Measurements from ENCODE around the gene RALGPS2. TPM values are rescaled to one million over a fixed set of nuclear protein-coding genes. Genes with fewer than 3 reads are reported as not detected.

RALGPS2 gene
- polyA plus RNA-seq, 1 experiment, result 27.7 TPM

DNA sequence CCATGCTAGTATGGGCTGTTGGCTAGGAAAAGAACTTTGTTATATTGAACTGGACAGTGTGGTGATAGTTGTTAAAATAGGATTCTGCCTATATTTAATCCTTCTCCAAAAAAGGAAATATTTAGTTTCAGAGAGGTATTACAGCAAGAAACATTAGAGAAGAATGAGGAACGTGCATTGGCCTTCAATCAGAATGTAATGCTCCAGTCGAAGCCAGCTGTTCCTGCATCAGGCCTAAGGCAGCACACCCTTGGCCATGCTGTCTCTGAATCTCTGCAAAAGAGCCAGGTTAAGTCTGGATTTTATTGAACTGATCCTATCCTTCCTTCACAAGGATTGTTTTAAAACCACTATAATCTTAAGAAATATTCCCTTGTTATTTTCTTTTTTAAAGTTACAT lies 35.3 kb upstream of the RALGPS2 start:
- CTCF ChIA-PET, result no interaction called here
- POLR2A ChIA-PET, result no interaction called here
- TF ChIP-seq, protein P1, sequence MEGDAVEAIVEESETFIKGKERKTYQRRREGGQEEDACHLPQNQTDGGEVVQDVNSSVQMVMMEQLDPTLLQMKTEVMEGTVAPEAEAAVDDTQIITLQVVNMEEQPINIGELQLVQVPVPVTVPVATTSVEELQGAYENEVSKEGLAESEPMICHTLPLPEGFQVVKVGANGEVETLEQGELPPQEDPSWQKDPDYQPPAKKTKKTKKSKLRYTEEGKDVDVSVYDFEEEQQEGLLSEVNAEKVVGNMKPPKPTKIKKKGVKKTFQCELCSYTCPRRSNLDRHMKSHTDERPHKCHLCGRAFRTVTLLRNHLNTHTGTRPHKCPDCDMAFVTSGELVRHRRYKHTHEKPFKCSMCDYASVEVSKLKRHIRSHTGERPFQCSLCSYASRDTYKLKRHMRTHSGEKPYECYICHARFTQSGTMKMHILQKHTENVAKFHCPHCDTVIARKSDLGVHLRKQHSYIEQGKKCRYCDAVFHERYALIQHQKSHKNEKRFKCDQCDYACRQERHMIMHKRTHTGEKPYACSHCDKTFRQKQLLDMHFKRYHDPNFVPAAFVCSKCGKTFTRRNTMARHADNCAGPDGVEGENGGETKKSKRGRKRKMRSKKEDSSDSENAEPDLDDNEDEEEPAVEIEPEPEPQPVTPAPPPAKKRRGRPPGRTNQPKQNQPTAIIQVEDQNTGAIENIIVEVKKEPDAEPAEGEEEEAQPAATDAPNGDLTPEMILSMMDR (IDR thresholded peaks at IDR 0.05; ENCODE audit: insufficient read depth, low read depth, low read length), result no peak
- Histone ChIP-seq H3K4me3 (ENCODE audit: low read depth, low read length) (no peak overlapping the region), H3K27me3 (ENCODE audit: control insufficient read depth, insufficient read depth, low read length) (no peaks in the 10 kb centered on the region), H3K36me3 (ENCODE audit: control insufficient read depth, insufficient read depth, low read length) (no peaks in the 10 kb centered on the region)
- no peak for DNase-seq (ENCODE audit: low read depth)

DNA sequence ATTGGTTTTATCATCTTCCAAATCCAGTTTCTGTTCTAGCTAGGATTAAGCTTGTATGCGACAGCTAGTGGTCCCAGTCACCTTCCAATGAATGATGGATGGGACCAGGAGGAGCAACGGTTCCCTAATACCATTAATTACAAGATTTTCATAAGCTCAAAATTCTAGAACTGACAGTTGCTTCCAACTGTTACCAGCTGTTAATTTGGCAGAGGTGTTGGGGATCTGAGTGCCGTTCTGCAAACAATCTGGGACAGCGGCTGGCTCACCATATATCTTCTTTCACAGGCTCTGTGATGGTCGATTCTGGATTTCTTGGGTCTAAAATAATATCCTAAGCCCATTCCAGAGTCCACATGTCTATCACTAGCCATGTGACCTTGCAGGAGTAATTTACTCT lies 34.5 kb upstream of the RALGPS2 start:
- no peak overlapping the region for H3K4me3 ChIP-seq (ENCODE audit: low read depth, low read length)
- H3K27me3 ChIP-seq (ENCODE audit: control insufficient read depth, insufficient read depth, low read length), result no peaks in the 10 kb centered on the region
- DNase-seq (ENCODE audit: low read depth), result no peak
- POLR2A ChIA-PET, result no interaction called here
- TF ChIP-seq, protein P1 (IDR thresholded peaks at IDR 0.05; ENCODE audit: insufficient read depth, low read depth, low read length), result no peak
- CTCF ChIA-PET, result interaction anchor here (1.3 to 1.6 kb wide), 2 partner anchors 11 to 21 kb away, joined by 3 to 5 read pairs; no protein-coding TSS in a partner anchor
- H3K36me3 ChIP-seq (ENCODE audit: control insufficient read depth, insufficient read depth, low read length), result no peaks in the 10 kb centered on the region

DNA sequence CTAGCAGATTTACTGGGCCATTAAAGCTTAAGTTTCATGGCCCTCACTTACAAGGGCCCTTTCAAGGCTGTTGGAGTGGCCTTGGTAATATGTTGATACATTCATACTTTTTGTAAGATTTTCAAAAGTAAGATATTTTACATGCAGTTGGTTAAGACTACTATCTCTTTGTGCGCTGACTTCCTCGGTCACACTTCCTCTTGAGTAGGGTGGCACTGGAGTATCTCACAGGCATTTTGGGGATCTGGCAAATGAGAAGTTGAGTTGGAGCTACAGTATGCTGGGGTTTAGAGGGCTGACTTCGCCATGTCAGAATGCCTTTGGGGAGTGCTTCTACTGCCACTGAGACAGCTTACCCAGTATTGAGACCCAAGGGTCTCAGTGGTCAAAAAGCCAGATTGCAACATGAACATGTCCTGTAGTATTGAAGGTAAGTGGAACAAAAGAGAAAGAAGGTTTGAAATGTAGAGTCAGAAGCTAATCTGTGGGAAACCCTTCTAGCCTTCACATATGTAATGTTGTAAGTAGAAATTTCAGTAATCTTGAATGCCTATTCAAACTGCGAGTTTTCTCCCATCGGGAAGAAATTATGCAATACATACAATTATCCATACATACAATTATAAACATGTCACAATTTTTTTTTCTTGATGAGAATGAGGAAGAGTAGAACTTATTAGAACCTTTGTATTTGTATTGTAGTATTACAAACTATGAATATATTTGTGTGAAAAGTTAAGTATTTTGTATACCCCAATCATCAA lies 32.3 kb upstream of the RALGPS2 start:
- no peak for DNase-seq (ENCODE audit: low read depth)
- Histone ChIP-seq H3K27me3 (ENCODE audit: control insufficient read depth, insufficient read depth, low read length) (no peaks in the 10 kb centered on the region), H3K36me3 (ENCODE audit: control insufficient read depth, insufficient read depth, low read length) (no peaks in the 10 kb centered on the region), H3K4me3 (ENCODE audit: low read depth, low read length) (no peak overlapping the region)
- TF ChIP-seq, protein P1 (IDR thresholded peaks at IDR 0.05; ENCODE audit: insufficient read depth, low read depth, low read length), result no peak
- ChIA-PET POLR2A (no interaction called here), CTCF (interaction anchor here (0.8 kb wide), 1 partner anchor 161 kb away, joined by 3 read pairs; no protein-coding TSS in a partner anchor)

DNA sequence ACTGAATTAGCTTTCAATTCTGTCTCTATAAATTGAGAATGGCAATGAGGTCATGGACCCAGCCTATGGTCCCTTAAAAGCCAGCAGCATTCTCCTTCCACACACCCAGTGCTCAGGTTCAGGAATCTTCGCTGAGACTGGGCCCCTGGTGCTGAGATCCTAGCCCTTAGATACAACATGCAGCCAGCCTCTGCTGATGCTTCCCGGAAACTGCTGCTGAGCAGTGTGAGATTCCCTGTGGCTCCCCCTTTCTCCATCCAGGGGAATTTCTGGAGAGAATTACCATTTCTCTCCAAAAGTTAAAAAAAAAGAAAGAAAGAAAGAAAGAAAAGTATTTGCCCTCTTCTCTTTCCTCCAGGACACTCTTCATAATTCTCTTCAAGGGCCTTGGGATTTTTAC lies 31.7 kb upstream of the RALGPS2 start:
- ChIA-PET CTCF (no interaction called here), POLR2A (no interaction called here)
- TF ChIP-seq, protein P1 (IDR thresholded peaks at IDR 0.05; ENCODE audit: insufficient read depth, low read depth, low read length), result peak; percentile 24
- Histone ChIP-seq H3K36me3 (ENCODE audit: control insufficient read depth, insufficient read depth, low read length) (no peaks in the 10 kb centered on the region), H3K27me3 (ENCODE audit: control insufficient read depth, insufficient read depth, low read length) (no peaks in the 10 kb centered on the region), H3K4me3 (ENCODE audit: low read depth, low read length) (no peak overlapping the region)
- DNase-seq (ENCODE audit: low read depth), result no peak

DNA sequence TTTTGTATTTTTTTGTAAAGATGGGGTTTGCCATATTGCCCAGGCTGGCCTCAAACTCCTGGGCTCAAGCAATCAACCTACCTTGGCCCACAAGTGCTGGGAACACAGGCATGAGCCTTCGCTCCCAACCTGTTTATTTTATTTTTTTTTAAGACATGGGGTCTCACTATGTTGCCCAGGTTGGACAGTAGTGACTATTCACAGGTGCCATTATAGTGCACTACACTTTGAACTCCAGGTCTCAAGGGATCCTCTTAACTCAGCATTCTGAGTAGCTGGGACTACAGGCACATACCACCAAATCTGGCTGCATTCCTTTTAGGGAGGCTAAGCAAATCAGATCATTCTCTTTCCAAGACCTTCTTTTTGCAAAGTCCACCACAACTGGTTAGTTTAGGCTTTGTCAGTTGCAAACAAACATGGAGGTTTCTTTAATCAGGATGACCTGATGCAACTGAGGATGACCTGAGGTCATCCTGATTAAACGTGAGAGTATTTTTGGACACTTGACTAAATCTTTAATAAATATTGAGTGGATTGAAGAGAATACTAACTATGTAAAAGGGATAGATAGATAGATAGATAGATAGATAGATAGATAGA lies 30.0 kb upstream of the RALGPS2 start:
- DNase-seq (ENCODE audit: low read depth), result no peak
- TF ChIP-seq, protein P1 (IDR thresholded peaks at IDR 0.05; ENCODE audit: insufficient read depth, low read depth, low read length), result no peak
- H3K4me3 ChIP-seq (ENCODE audit: low read depth, low read length), result no peak overlapping the region
- ChIA-PET POLR2A (no interaction called here), CTCF (interaction anchor here (0.6 kb wide), 2 partner anchors 30 to 62 kb away, joined by 3 read pairs; partner anchors contain the start of gene RALGPS2)
- H3K27me3 ChIP-seq (ENCODE audit: control insufficient read depth, insufficient read depth, low read length), result no peaks in the 10 kb centered on the region
- H3K36me3 ChIP-seq (ENCODE audit: control insufficient read depth, insufficient read depth, low read length), result no peaks in the 10 kb centered on the region
